Stimulated activated CD4-positive, alpha-beta T cell treated with anti-CD3 and anti-CD28 coated beads, Interleukin-1b, Interleukin-23, amount 100 ng/mL, for 4 hours (primary cell): ENCODE data around the gene CHD2.
"Not testable (repeated sequence)": the region's sequence is repeated elsewhere in the genome, so short reads cannot be mapped to it uniquely, and the experiment has no call there.

Experiments
- DNase-seq, 2 donors: peaks; one replicate each; pipeline ENCODE4 v3.0.0-alpha.2; 2020; ENCODE audit warnings: low read depth in 2 of 2

The CHD2 gene

GRCh38 chr15:93035092-93035915 lies 135.2 kb downstream of the CHD2 start:
- no peak for DNase-seq

- peak; percentile 12 to 25 for DNase-seq
Measured at GRCh38 chr15:93035953-93036810, 136.1 kb downstream of the CHD2 start.

- no peak for DNase-seq
Measured at GRCh38 chr15:93036951-93037819, 137.1 kb downstream of the CHD2 start.

GRCh38 chr15:93037820-93038705 lies 137.9 kb downstream of the CHD2 start:
- no peak for DNase-seq

GRCh38 chr15:93039562-93040287 lies 139.6 kb downstream of the CHD2 start:
- not testable (repeated sequence) for DNase-seq

- no peak for DNase-seq
Measured at GRCh38 chr15:93040288-93041158, 140.4 kb downstream of the CHD2 start.

GRCh38 chr15:93041159-93041547 lies 141.0 kb downstream of the CHD2 start:
- no peak for DNase-seq

GRCh38 chr15:93042211-93042610 lies 142.1 kb downstream of the CHD2 start:
- no peak for DNase-seq

GRCh38 chr15:93042691-93043378 lies 142.7 kb downstream of the CHD2 start:
- DNase-seq, result no peak

GRCh38 chr15:93043621-93044300 lies 143.6 kb downstream of the CHD2 start:
- no peak for DNase-seq

GRCh38 chr15:93044301-93045190 lies 144.4 kb downstream of the CHD2 start:
- no peak for DNase-seq

- no peak for DNase-seq
Measured at GRCh38 chr15:93045191-93045785, 145.2 kb downstream of the CHD2 start.

GRCh38 chr15:93046120-93046519 lies 146.0 kb downstream of the CHD2 start:
- DNase-seq, result no peak

- no peak for DNase-seq
Measured at GRCh38 chr15:93046721-93047120, 146.6 kb downstream of the CHD2 start.

- DNase-seq, result no peak
Measured at GRCh38 chr15:93047621-93048425, 147.7 kb downstream of the CHD2 start.

- DNase-seq, result no peak
Measured at GRCh38 chr15:93048426-93048721, 148.2 kb downstream of the CHD2 start.
